ENCODE results near the gene POLR3C.

GRCh38 chr1:145871994-145872924 is 48.3 kb downstream of the POLR3C start:
- TF ChIP-seq, protein P1, sequence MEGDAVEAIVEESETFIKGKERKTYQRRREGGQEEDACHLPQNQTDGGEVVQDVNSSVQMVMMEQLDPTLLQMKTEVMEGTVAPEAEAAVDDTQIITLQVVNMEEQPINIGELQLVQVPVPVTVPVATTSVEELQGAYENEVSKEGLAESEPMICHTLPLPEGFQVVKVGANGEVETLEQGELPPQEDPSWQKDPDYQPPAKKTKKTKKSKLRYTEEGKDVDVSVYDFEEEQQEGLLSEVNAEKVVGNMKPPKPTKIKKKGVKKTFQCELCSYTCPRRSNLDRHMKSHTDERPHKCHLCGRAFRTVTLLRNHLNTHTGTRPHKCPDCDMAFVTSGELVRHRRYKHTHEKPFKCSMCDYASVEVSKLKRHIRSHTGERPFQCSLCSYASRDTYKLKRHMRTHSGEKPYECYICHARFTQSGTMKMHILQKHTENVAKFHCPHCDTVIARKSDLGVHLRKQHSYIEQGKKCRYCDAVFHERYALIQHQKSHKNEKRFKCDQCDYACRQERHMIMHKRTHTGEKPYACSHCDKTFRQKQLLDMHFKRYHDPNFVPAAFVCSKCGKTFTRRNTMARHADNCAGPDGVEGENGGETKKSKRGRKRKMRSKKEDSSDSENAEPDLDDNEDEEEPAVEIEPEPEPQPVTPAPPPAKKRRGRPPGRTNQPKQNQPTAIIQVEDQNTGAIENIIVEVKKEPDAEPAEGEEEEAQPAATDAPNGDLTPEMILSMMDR (IDR thresholded peaks at IDR 0.05) = no peak
- TF ChIP-seq ZFX (IDR thresholded peaks at IDR 0.05; ENCODE audit: borderline replicate concordance) = no peak
